HG03025 (cell line): ENCODE measurements around the gene SPDYC.

Experiments
- ATAC-seq: cut with Tn5 transposase; IDR thresholded peaks from one replicate; pipeline ENCODE4 v1.9.1; 2021; ENCODE audit warnings: mild to moderate bottlenecking, moderate library complexity; ENCODE audit not compliant: unreplicated experiment, low FRiP score

The SPDYC gene

DNA sequence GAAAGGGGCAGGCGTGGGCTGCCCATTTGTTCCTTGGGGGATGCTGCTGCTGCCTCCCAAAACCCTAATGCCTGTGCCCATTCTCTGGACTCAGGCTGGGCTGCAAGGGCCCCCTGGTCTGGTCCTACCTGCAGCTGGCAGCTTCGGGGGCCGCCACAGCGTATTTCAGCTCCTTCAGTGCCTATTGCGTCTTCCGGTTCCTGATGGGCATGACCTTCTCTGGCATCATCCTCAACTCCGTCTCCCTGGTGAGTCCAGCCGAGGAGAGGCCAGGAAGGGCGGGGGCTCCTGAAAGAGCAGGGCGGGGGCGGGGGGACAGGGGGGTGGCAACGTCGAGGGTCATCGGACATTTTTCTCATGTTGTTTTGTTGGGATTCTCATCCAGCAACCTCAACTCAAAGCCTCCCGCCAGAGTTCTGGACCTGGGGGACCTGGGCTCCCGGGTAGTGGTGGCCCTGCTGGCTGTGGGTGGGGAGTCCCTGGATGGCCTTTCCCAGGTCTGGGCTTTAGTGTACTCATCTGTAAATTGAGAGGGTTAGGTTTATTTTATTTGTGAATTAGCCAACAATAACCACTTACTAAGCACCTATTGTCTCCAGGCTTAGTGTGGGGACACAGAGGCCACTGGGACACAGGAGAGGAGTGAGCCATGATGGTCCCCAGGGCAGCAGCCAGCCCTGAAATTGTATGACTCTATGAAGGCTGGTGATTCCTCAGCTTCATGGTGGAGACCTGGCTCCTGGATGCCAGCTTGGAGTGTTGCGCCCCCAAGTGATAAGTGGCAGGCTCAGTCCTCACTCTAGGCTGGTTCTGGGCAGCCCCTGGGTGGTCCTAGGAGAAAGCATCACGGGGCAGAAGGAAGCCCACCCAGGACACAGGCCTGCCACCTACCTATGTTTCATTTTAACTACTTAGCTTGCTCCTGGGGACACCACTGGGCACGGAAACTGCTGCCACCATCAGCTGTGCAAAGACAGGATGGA is 47.7 kb downstream of the SPDYC start:
- ATAC-seq, result no peak

DNA sequence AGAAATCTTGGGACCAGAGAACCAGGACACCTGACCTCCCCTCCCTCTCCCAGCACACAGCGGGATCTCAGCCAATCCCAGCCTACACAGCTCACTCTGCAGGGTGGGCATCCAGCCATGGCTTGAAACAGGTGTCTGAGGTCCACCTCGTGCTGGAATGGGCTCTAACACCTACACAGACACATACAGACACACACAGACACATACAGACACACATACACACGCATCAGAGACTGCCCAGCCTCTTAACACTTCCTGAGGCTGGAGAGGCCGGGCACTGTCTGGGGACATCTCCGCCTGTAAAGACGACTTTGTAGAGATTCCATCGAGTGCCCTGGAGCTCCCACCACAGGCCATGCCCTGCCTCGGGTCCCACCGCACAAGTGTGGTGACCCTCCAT is 48.4 kb downstream of the SPDYC start:
- no peak for ATAC-seq

GRCh38 chr11:65219930-65220213 is 49.8 kb downstream of the SPDYC start:
- no peak for ATAC-seq

DNA sequence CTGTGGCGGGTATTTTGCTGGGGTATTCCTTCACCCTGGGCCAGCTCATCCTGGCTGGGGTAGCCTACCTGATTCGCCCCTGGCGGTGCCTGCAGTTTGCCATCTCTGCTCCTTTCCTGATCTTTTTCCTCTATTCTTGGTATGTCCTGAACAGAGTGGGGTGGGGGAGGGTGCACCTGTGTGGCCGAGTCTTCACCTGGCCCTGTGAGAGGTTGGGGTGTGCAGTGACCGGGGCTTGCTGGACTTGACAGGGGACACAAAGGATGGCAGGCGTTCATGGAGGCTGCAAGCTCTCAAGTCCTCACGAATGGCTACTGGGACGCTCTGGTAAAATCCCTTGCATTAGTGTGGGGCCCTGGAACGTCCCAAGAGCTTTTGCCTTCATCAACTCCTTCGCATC is 51.0 kb downstream of the SPDYC start:
- ATAC-seq, result no peak
